HL-60 (cell line): ENCODE results near the gene KCNQ1.

ENCODE experiments used
- DNase-seq, 2 experiments: peaks; one replicate each; pipeline ENCODE4 v3.0.0-alpha.2; 2010 to 2020; ENCODE audit warnings: low read depth in 1 of 2, low spot score in 1 of 2
- H3K27ac ChIP-seq: fragments of 250-450 bp; sonication (Bioruptor Pico); replicated peaks from 2 replicates; pipeline ENCODE4 v1.5.1; 2020; ENCODE audit warnings: mild to moderate bottlenecking, moderate library complexity
- H3K27me3 ChIP-seq: fragments of 250-450 bp; sonication (Bioruptor Pico); 2 replicates; pipeline ENCODE4 v1.5.1; 2021; ENCODE audit warnings: mild to moderate bottlenecking, moderate library complexity; ENCODE audit not compliant: insufficient read depth, poor library complexity, severe bottlenecking
- H3K4me3 ChIP-seq: replicated peaks from 2 replicates; pipeline ENCODE4 v1.5.1; 2011; ENCODE audit warnings: mild to moderate bottlenecking, control low read depth, low read length; ENCODE audit not compliant: insufficient read depth
- CTCF ChIP-seq: IDR thresholded peaks from one replicate; pipeline ENCODE4 v1.5.1; 2011; ENCODE audit warnings: low read length, control low read depth, inconsistent platforms; ENCODE audit not compliant: insufficient read depth
- GABPA ChIP-seq: IDR thresholded peaks from 2 replicates; pipeline ENCODE4 v1.6.1; 2012; ENCODE audit warnings: low read depth
- POLR2AphosphoS5 ChIP-seq: IDR thresholded peaks from 2 replicates; pipeline ENCODE4 v1.6.1; 2012; ENCODE audit warnings: low read depth
- SPI1 ChIP-seq: IDR thresholded peaks from 2 replicates; pipeline ENCODE4 v1.6.1; 2012; ENCODE audit warnings: low read depth, mild to moderate bottlenecking, borderline replicate concordance
- TF ChIP-seq, protein P1 (sequence below): IDR thresholded peaks from 2 replicates; pipeline ENCODE4 v1.6.1; 2012; ENCODE audit warnings: low read depth; ENCODE audit not compliant: insufficient replicate concordance

Gene KCNQ1

GRCh38 chr11:2833716-2834502 lies 389.1 kb downstream of the KCNQ1 start:
- Histone ChIP-seq H3K27me3 (no peaks in the 10 kb centered on the region), H3K27ac (no peak overlapping the region), H3K4me3 (no peak overlapping the region)
- no peak for DNase-seq
- no peak for TF ChIP-seq CTCF
- no peak for TF ChIP-seq POLR2AphosphoS5
- no peak for TF ChIP-seq SPI1
- TF ChIP-seq, protein P1, sequence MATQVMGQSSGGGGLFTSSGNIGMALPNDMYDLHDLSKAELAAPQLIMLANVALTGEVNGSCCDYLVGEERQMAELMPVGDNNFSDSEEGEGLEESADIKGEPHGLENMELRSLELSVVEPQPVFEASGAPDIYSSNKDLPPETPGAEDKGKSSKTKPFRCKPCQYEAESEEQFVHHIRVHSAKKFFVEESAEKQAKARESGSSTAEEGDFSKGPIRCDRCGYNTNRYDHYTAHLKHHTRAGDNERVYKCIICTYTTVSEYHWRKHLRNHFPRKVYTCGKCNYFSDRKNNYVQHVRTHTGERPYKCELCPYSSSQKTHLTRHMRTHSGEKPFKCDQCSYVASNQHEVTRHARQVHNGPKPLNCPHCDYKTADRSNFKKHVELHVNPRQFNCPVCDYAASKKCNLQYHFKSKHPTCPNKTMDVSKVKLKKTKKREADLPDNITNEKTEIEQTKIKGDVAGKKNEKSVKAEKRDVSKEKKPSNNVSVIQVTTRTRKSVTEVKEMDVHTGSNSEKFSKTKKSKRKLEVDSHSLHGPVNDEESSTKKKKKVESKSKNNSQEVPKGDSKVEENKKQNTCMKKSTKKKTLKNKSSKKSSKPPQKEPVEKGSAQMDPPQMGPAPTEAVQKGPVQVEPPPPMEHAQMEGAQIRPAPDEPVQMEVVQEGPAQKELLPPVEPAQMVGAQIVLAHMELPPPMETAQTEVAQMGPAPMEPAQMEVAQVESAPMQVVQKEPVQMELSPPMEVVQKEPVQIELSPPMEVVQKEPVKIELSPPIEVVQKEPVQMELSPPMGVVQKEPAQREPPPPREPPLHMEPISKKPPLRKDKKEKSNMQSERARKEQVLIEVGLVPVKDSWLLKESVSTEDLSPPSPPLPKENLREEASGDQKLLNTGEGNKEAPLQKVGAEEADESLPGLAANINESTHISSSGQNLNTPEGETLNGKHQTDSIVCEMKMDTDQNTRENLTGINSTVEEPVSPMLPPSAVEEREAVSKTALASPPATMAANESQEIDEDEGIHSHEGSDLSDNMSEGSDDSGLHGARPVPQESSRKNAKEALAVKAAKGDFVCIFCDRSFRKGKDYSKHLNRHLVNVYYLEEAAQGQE, result no peak
- TF ChIP-seq GABPA, result no peak

GRCh38 chr11:2834503-2835273 lies 389.9 kb downstream of the KCNQ1 start:
- TF ChIP-seq, protein P1, result no peak
- TF ChIP-seq SPI1 (no peak), CTCF (no peak), GABPA (no peak), POLR2AphosphoS5 (no peak)
- Histone ChIP-seq H3K27me3 (no peaks in the 10 kb centered on the region), H3K27ac (no peak overlapping the region), H3K4me3 (no peak overlapping the region)
- no peak for DNase-seq

DNA sequence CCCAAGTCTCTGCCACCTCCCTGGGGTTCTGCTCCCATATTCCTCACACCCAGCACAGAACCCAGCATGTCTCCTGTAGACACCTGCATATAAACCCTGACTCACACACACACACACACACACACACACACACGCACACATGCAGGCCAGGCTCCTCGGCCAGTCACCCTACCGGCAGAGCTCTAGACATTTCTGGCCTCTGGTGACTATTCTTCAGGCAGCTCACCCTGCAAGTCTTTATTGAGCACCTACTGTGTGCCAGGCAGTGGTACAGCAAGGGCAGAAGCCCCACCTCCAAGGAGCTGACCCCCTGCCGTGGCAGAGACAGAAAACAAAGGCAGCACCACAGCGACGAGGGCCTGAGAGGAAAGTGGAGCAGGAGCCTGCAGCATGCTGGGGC lies 390.5 kb downstream of the KCNQ1 start:
- H3K4me3 ChIP-seq, result no peak overlapping the region
- no peak for TF ChIP-seq CTCF
- TF ChIP-seq SPI1, result no peak
- no peak for TF ChIP-seq POLR2AphosphoS5
- H3K27me3 ChIP-seq, result no peaks in the 10 kb centered on the region
- no peak for DNase-seq
- H3K27ac ChIP-seq, result no peak overlapping the region
